C4-2B (cell line): ENCODE measurements around the gene ORM1.

Experiments
- H3K27ac ChIP-seq: fragments of 450-650 bp; 2 replicates; pipeline ENCODE4 v1.5.1; 2017
- ZFX ChIP-seq: fragments of 450-650 bp; IDR thresholded peaks from 2 replicates; pipeline ENCODE4 v1.6.1; 2017
- TF ChIP-seq, protein P1 (sequence below): fragments of 450-650 bp; conservative IDR thresholded peaks from 2 replicates; pipeline ENCODE4 v1.5.1; 2017; ENCODE audit warnings: mild to moderate bottlenecking

The ORM1 gene

GRCh38 chr9:114289106-114289505 lies 33.8 kb upstream of the ORM1 start:
- TF ChIP-seq, protein P1, sequence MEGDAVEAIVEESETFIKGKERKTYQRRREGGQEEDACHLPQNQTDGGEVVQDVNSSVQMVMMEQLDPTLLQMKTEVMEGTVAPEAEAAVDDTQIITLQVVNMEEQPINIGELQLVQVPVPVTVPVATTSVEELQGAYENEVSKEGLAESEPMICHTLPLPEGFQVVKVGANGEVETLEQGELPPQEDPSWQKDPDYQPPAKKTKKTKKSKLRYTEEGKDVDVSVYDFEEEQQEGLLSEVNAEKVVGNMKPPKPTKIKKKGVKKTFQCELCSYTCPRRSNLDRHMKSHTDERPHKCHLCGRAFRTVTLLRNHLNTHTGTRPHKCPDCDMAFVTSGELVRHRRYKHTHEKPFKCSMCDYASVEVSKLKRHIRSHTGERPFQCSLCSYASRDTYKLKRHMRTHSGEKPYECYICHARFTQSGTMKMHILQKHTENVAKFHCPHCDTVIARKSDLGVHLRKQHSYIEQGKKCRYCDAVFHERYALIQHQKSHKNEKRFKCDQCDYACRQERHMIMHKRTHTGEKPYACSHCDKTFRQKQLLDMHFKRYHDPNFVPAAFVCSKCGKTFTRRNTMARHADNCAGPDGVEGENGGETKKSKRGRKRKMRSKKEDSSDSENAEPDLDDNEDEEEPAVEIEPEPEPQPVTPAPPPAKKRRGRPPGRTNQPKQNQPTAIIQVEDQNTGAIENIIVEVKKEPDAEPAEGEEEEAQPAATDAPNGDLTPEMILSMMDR, result no peak
- no peak for TF ChIP-seq ZFX
- no peak overlapping the region for H3K27ac ChIP-seq

DNA sequence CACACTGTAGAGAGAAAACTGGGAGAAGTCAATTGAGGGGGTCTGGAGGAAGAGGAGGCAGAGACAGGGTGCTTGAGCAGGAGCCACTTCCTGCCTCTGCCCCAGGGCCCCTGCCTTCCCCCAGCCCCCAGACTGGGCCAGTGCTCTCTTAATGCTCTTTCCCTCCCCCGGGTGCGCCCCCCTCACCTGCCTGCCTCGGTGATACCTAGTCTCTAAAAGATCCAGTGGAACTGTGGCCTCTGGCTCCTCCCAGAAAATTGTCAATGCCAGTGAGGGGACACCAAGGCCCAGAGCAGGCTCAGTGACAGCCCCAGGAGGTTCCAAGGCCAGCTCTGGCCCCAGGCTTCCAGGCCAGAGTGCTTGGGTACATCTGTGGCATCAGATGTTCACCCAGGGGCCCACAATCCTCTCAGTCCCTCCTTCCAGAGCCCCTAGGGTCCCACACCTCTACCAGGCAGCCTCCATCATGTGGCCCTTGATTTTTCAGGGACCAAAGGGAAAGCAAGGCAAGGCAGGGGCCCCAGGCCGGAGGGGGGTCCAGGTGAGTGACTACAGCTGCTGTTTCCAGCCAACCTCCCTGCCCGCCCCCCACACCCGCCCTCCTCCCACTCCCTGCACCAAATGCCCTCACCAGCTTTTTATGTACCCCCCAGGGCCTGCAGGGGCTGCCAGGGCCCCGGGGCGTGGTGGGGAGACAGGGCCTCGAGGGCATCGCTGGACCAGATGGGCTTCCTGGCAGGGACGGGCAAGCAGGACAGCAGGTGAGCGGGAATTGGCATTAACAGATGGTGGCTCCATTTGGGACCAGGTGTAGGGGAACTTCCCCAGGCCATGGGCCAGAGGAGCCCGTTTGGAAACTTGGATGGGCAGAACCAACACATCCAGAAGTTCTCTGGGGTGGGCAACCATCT lies 33.1 kb upstream of the ORM1 start:
- no peak overlapping the region for H3K27ac ChIP-seq
- TF ChIP-seq ZFX, result no peak
- TF ChIP-seq, protein P1, result no peak

DNA sequence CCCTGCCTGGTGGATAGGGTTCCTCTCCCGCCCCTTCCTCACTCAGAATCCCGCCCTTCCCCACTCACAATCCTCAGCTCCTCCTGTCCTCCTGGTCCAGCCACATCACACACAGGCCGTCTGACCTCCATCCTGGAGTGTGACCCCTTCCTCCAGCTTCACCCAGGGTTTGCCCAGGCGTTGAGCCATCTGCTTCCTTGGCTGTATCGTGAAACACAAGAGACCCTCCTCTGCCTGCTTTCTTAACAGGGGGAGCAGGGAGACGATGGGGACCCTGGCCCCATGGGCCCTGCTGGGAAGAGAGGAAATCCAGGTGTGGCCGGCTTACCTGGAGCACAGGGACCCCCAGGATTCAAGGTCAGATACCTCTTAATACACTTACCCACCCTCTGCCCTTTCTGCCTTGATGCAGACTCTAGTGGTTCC lies 32.3 kb upstream of the ORM1 start:
- TF ChIP-seq ZFX, result no peak
- TF ChIP-seq, protein P1, result no peak
- no peak overlapping the region for H3K27ac ChIP-seq

GRCh38 chr9:114291064-114291474 lies 31.8 kb upstream of the ORM1 start:
- no peak for TF ChIP-seq ZFX
- TF ChIP-seq, protein P1, result peak; percentile 92
- no peak overlapping the region for H3K27ac ChIP-seq

GRCh38 chr9:114291886-114292590 lies 30.9 kb upstream of the ORM1 start:
- TF ChIP-seq ZFX, result no peak
- TF ChIP-seq, protein P1, result no peak
- H3K27ac ChIP-seq, result no peak overlapping the region

DNA sequence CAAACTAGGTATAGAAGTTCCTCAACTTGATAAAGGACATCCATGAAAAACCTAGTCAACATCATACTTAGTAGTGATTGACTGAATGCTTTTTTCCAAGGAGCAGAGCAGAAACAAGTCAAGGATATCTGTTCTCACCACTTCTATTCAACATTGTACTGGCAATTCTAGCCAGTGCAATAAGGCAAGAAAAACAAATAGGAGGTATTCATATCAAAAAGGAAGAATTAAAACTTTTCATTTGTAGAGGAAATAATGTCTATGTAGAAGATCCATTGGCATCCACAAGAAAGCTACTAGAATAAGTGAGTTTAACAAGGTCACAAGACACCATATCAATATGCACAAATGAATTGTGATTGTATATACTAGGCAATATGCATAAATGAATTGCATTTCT lies 28.2 kb upstream of the ORM1 start:
- TF ChIP-seq ZFX, result no peak
- TF ChIP-seq, protein P1, result no peak
- no peak overlapping the region for H3K27ac ChIP-seq

GRCh38 chr9:114296338-114296737 lies 26.6 kb upstream of the ORM1 start:
- no peak for TF ChIP-seq ZFX
- TF ChIP-seq, protein P1, result no peak

More at GRCh38 chr9:114296338-114296737, 26.6 kb upstream of the ORM1 start:
- H3K27ac ChIP-seq, result no peak overlapping the region
